ENCODE measurements around the gene RABL6.

GRCh38 chr9:136795000-136795348 lies 12.8 kb upstream of the RABL6 start:
- TF ChIP-seq ZNF76 (tag by site-specific recombination; IDR thresholded peaks at IDR 0.05; ENCODE audit: borderline replicate concordance, low read depth) (no peak), ZNF133 (tag by site-specific recombination; IDR thresholded peaks at IDR 0.05) (no peak), CTCF (tag by site-specific recombination; IDR thresholded peaks at IDR 0.05) (no peak), ZNF18 (tag by site-specific recombination; IDR thresholded peaks at IDR 0.05) (no peak), ZNF311 (tag by site-specific recombination; IDR thresholded peaks at IDR 0.05; ENCODE audit: borderline replicate concordance) (no peak)
